PC-3 (cell line): ENCODE measurements around the gene CHD6.

Source experiments
- CTCF ChIP-seq: fragments of 300-600 bp; sonication (generic); conservative IDR thresholded peaks from 2 replicates; pipeline ENCODE4 v1.5.1; 2017; ENCODE audit warnings: antibody characterized with exemption, low read depth, mild to moderate bottlenecking, low read length
- EZH2 ChIP-seq: fragments of 300-600 bp; sonication (generic); IDR thresholded peaks from one replicate; pipeline ENCODE4 v1.6.1; 2017; ENCODE audit warnings: antibody characterized with exemption, mild to moderate bottlenecking, low read length; ENCODE audit not compliant: unreplicated experiment
- EZH2phosphoT487 ChIP-seq: fragments of 300-600 bp; sonication (generic); IDR thresholded peaks from 2 replicates; pipeline ENCODE4 v1.6.1; 2018; ENCODE audit warnings: mild to moderate bottlenecking, antibody characterized with exemption, low read length, borderline replicate concordance

DNA sequence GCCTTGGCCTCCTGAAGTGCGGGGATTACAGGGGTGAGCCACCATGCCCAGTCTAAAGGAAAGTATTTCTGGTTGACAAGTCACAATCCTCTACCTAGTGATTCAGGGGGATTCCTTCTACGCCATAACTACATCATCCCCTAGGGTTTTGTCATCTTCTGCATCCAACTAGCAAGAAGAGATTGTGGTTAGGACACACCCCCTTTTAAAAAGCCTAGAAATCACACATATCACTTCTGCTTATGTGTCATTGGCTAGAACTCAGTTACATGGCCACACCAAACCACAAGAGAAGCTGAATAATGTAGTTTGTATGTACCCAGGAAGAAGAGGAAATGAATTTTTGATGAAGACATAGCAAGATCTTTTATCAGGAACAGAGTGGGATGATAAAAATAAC, 14.7 kb upstream of the CHD6 start:
- no peak for TF ChIP-seq CTCF
- no peak for TF ChIP-seq EZH2
- no peak for TF ChIP-seq EZH2phosphoT487
